Activated T-cell treated with anti-CD3 and anti-CD28 coated beads, Interleukin-2, amount 50 U/mL, for 4 hours (primary cell): Measurements from ENCODE around the gene FSTL3. TPM values are rescaled to one million over a fixed set of nuclear protein-coding genes. Genes with fewer than 3 reads are reported as not detected.
"Not testable (repeated sequence)": the region's sequence is repeated elsewhere in the genome, so short reads cannot be mapped to it uniquely, and the experiment has no call there.

Experiments used
- ATAC-seq, 2 donors: fragments of 200-7000 bp; cut with Tn5 transposase; one replicate each; pipeline ENCODE4 v1.10.0; 2021
- DNase-seq: peaks from one replicate; pipeline ENCODE4 v3.0.0-alpha.2; 2020
- H3K27me3 Mint-ChIP-seq: one replicate; pipeline ENCODE4 v1.8.0; 2021; ENCODE audit warnings: low read depth, mixed read lengths
- H3K36me3 Mint-ChIP-seq: one replicate; pipeline ENCODE4 v1.8.0; 2022; ENCODE audit warnings: mixed read lengths; ENCODE audit not compliant: insufficient read depth
- H3K4me1 Mint-ChIP-seq: one replicate; pipeline ENCODE4 v1.8.0; 2021; ENCODE audit warnings: low read depth, mixed read lengths
- H3K4me3 Mint-ChIP-seq: one replicate; pipeline ENCODE4 v1.8.0; 2021; ENCODE audit warnings: mild to moderate bottlenecking, moderate library complexity, mixed read lengths
- H3K9me3 Mint-ChIP-seq: one replicate; pipeline ENCODE4 v1.8.0; 2021; ENCODE audit warnings: mixed read lengths
- total RNA-seq, 3 donors: library from RNA; stranded (reverse); gene quantifications; one replicate each; pipeline ENCODE4 v1.2.1, GENCODE V29; 2021

Gene FSTL3
- total RNA-seq, 3 donors from 2014 or later = 8.0 to 9.9 (median 8.3) TPM

- Mint-ChIP-seq H3K4me1 (no peaks in the 10 kb centered on the region), H3K9me3 (peaks cover 4% of the 10 kb centered on the region), H3K27me3 (peaks cover 39% of the 10 kb centered on the region), H3K36me3 (peaks cover 4% of the 10 kb centered on the region), H3K4me3 (no peak overlapping the region)
- ATAC-seq (no peak), DNase-seq (no peak)
Measured at GRCh38 chr19:718991-719512, 42.9 kb downstream of the FSTL3 start.

GRCh38 chr19:719636-720344, 43.6 kb downstream of the FSTL3 start:
- Mint-ChIP-seq H3K4me1 (no peaks in the 10 kb centered on the region), H3K27me3 (peaks cover 39% of the 10 kb centered on the region), H3K9me3 (peaks cover 4% of the 10 kb centered on the region), H3K36me3 (peaks cover 4% of the 10 kb centered on the region), H3K4me3 (no peak overlapping the region)
- no peak for ATAC-seq
- no peak for DNase-seq

GRCh38 chr19:720345-721160, 44.4 kb downstream of the FSTL3 start:
- H3K4me1 Mint-ChIP-seq = no peaks in the 10 kb centered on the region
- no peak overlapping the region for H3K4me3 Mint-ChIP-seq
- H3K36me3 Mint-ChIP-seq = no peaks in the 10 kb centered on the region
- no peaks in the 10 kb centered on the region for H3K9me3 Mint-ChIP-seq
- DNase-seq (no peak), ATAC-seq (no peak)
- peaks cover 36% of the 10 kb centered on the region for H3K27me3 Mint-ChIP-seq

GRCh38 chr19:722553-723101, 46.4 kb downstream of the FSTL3 start:
- Mint-ChIP-seq H3K9me3 (no peaks in the 10 kb centered on the region), H3K27me3 (peaks cover 26% of the 10 kb centered on the region), H3K36me3 (no peaks in the 10 kb centered on the region), H3K4me3 (no peak overlapping the region), H3K4me1 (no peaks in the 10 kb centered on the region)
- ATAC-seq = no peak
- no peak for DNase-seq

- Mint-ChIP-seq H3K36me3 (no peaks in the 10 kb centered on the region), H3K9me3 (no peaks in the 10 kb centered on the region), H3K27me3 (peaks cover 20% of the 10 kb centered on the region), H3K4me3 (no peak overlapping the region), H3K4me1 (no peaks in the 10 kb centered on the region)
- DNase-seq (no peak), ATAC-seq (no peak)
Measured at GRCh38 chr19:723247-723646, 47.1 kb downstream of the FSTL3 start.

- H3K9me3 Mint-ChIP-seq = no peaks in the 10 kb centered on the region
- ATAC-seq = no peak
Measured at GRCh38 chr19:723714-724113, 47.5 kb downstream of the FSTL3 start.

GRCh38 chr19:725461-726089, 49.4 kb downstream of the FSTL3 start:
- ATAC-seq = no peak
- H3K27me3 Mint-ChIP-seq = peaks cover 10% of the 10 kb centered on the region
- no peaks in the 10 kb centered on the region for H3K4me1 Mint-ChIP-seq
- DNase-seq = no peak
- no peaks in the 10 kb centered on the region for H3K36me3 Mint-ChIP-seq
- H3K9me3 Mint-ChIP-seq = no peaks in the 10 kb centered on the region
- H3K4me3 Mint-ChIP-seq = no peak overlapping the region

More at GRCh38 chr19:723714-724113, 47.5 kb downstream of the FSTL3 start:
- Mint-ChIP-seq H3K4me1 (no peaks in the 10 kb centered on the region), H3K36me3 (no peaks in the 10 kb centered on the region), H3K4me3 (no peak overlapping the region), H3K27me3 (peaks cover 15% of the 10 kb centered on the region)
- no peak for DNase-seq

GRCh38 chr19:726993-727956, 51.1 kb downstream of the FSTL3 start:
- Mint-ChIP-seq H3K4me1 (no peaks in the 10 kb centered on the region), H3K27me3 (peaks cover 3% of the 10 kb centered on the region), H3K9me3 (no peaks in the 10 kb centered on the region), H3K4me3 (no peak overlapping the region), H3K36me3 (no peaks in the 10 kb centered on the region)
- DNase-seq (no peak), ATAC-seq (no peak)

GRCh38 chr19:728011-728410, 51.8 kb downstream of the FSTL3 start:
- DNase-seq (no peak), ATAC-seq (no peak)
- Mint-ChIP-seq H3K36me3 (no peaks in the 10 kb centered on the region), H3K4me1 (peaks cover 2% of the 10 kb centered on the region), H3K4me3 (no peak overlapping the region), H3K27me3 (no peaks in the 10 kb centered on the region), H3K9me3 (no peaks in the 10 kb centered on the region)

- not testable (repeated sequence) for H3K36me3 Mint-ChIP-seq, DNase-seq, H3K4me3 Mint-ChIP-seq, H3K27me3 Mint-ChIP-seq, ATAC-seq, H3K9me3 Mint-ChIP-seq, H3K4me1 Mint-ChIP-seq
Measured at GRCh38 chr19:729564-729963, 53.4 kb downstream of the FSTL3 start.

- Mint-ChIP-seq H3K4me3 (no peak overlapping the region), H3K9me3 (no peaks in the 10 kb centered on the region), H3K36me3 (no peaks in the 10 kb centered on the region), H3K4me1 (peaks cover 8% of the 10 kb centered on the region), H3K27me3 (no peaks in the 10 kb centered on the region)
- ATAC-seq (no peak), DNase-seq (no peak)
Measured at GRCh38 chr19:729965-730668, 53.9 kb downstream of the FSTL3 start.

- Mint-ChIP-seq H3K9me3 (no peaks in the 10 kb centered on the region), H3K4me3 (no peak overlapping the region), H3K27me3 (no peaks in the 10 kb centered on the region), H3K36me3 (no peaks in the 10 kb centered on the region), H3K4me1 (peaks cover 8% of the 10 kb centered on the region)
- DNase-seq (no peak), ATAC-seq (no peak)
Measured at GRCh38 chr19:731000-731399, 54.8 kb downstream of the FSTL3 start.
